HG02623 (cell line): ENCODE data around the gene DBT.
"Not testable (repeated sequence)": the region's sequence is repeated elsewhere in the genome, so short reads cannot be mapped to it uniquely, and the experiment has no call there.

Experiments
- ATAC-seq: cut with Tn5 transposase; IDR thresholded peaks from one replicate; pipeline ENCODE4 v1.9.1; 2021; ENCODE audit warnings: moderate library complexity; ENCODE audit not compliant: unreplicated experiment

Gene DBT

DNA sequence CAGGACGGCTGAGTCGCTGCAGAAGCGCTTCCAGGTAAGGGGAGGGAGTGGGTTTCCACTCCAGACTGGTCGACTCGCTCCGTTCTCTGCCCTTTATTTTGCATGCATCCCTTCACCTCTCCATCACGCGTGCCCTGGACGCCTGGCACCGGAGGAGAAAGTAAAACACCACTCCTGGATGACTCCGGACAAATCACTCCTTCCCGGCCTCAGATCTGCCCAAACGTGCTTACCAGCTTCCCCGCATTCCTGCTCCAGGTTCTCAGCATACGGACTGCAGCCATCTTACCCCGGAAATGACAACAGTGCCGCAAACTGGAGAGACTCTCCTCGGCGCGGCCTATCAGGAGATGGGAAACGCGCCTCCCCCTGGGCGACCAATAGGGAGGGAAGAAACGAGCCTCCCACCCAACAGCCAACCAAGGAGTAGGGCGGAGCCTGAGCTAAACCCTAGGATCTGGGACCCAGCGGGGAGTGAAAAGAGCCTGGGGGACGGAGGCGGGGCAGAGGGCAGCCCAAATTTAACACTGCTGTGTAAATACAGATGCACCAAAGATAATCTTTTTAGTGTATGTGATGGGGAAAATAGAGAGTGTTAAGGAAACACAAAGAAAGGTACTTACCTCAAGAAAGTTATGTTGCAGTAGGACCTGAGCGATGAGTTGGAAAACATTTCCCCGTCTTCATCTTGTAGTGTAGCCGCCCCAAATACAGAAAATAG lies at the start of gene DBT:
Gene DBT (minus strand): TSS at position 298 of the 721 bp plus-strand sequence. CDS start 14 bp downstream, at position 284.
- peak; percentile 100 for ATAC-seq

DNA sequence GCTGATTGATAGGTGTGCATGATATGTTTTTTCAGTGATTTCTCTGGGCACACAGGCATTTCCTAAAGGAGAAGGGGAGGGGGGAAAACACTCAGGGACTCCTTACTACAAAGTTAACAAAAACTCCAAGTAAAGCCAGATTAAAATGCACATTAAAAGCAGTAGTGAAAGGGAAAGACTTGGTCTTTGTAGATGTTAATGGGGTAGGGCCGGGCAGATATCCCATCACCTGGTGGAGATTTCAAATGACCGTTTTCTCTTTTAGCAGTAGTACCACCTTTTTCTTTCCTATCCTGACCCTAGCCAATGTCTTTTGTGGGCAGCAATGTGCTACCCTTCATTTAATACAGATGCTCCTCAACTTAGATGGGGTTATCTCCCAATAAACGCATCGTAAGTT lies 48.9 kb upstream of the DBT start:
- no peak for ATAC-seq

DNA sequence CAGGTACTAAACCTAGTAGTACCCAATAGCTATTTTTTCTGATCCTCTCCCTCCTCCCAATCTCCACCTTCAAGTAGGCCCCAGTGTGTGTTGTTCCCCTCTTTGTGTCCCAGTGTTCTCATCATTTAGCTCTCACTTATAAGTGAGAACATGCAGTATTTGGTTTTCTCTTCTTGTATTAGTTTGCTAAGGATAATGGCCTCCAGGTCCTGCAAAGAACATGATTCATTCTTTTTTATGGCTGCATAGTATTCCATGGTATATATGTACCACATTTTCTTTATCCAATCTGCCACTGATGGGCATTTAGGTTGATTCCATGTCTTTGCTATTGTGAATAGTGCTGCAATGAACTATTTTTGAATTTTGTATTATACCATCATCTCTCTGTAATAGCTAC lies 47.4 kb upstream of the DBT start:
- not testable (repeated sequence) for ATAC-seq

DNA sequence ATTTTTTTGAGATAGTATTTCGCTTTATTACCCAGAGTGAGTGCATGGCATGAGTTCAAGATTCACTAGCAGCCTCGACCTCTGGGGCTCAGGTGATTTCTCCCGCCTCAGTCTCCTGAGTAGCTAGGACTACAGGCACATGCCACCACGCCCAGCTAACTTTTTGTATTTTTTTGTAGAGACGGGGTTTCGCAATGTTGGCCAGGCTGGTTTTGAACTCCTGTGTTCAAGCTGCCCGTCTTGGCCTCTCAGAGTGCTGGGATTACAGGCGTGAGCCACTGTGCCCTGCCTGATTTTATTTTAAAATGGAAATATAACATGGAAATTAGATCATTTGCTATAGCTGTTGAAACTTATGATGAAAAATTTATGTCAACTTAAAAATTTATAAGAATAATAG lies 46.5 kb upstream of the DBT start:
- ATAC-seq: no peak

DNA sequence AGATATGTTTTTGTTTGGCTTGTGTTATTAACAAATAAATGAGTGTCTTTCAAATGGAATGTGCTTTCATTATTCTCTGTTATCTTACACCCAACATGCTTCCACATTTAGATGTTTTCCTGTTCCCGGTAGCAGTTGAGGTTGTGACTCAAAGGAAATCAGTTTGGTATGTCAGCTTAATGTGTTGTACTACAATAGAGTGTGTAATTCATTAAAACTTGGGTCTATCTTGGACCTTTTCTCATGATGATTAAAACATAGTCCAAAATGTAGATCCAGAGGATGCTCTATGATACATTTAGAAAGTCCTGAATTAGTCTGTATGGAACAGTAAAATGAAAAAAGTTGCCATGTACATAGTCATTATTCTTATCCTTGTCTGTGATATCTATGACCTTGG lies 43.1 kb upstream of the DBT start:
- ATAC-seq: no peak

DNA sequence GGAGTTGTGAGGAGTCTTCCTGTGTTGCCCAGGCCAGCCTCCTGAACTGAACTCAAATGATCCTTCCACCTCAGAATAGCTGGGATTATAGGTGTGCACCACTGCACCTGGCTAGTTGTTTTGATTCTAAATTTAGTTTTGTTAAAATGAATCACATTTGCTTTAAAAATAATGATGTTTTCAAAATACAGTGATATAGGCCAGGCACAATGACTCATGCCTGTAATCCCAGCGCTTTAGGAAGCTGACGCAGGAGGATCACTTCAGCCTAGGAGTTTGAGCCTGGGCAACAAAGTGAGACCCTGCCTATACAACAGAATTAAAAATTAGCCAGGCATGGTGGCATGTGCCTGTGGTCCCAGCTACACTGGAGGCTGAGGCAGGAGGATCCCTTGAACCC lies 40.7 kb upstream of the DBT start:
- no peak for ATAC-seq

DNA sequence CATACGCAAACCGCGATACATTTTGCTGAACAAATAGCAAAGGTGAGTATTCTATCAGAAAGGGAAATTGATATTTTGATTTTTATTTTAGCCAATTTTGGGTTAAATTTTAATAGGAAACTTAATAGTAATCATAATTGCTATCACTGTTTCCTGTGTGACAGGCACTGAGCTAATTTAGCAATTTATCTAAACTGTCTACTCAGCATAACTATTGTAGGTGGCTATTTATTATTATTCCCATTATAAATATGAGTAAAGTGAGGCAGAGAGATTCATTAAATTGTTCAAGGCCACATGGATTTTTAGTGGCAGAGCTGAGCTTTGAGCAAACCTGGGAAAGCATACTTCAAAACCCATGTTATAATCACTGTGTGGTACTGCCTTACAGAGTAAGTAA lies 37.5 kb upstream of the DBT start:
- no peak for ATAC-seq

DNA sequence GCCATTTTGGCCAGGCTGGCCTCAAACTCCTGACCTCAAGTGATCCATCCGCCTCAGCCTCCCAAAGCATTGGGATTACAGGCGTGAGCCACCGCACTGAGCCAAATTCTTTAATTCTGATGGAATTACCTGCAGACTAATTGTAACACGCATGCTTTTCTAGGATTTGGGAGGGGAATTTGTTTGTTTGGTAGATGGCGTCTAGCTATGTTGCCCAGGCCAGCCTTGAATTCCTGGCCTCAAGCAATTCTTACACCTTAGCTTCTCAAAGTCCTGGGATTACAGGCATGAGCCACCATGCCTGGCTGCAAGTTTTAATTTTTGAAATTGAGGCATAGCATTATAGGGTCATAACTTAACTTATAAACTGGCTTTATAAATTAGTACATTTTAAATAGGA lies 35.0 kb upstream of the DBT start:
- no peak for ATAC-seq

DNA sequence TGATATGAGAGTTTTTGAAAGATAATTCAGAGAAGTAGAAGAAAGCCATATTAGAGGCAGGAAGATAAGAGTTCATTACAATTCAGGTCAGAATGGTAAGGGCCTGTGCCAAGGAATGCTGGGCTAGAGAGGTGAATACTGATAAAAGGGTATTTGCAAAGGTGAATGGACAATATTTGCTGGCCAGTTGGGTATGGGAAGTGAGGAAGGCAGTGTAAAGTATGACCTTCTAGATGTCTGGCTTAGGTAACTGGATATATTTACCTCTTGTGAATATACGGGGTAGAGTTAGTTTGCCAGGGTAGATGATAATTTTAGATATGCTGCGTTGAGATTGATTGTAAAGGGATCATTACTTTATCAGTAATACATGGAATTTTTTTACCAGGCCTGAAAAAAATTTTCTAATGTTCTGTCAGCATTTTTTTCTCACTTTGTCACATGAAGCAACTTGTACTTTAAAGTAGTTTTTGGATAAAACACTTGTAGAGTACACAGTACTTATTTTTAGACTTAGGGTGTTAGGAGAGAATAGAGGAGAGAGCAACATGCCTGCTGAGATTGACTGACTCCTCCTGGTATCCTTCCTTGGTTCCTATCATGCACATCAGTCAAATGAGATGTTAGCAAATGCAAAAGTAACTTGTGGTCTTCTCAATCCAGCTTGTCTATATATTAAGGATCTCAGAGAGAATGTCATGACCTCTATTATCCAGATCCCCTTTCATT lies 30.5 kb upstream of the DBT start:
- ATAC-seq: no peak

DNA sequence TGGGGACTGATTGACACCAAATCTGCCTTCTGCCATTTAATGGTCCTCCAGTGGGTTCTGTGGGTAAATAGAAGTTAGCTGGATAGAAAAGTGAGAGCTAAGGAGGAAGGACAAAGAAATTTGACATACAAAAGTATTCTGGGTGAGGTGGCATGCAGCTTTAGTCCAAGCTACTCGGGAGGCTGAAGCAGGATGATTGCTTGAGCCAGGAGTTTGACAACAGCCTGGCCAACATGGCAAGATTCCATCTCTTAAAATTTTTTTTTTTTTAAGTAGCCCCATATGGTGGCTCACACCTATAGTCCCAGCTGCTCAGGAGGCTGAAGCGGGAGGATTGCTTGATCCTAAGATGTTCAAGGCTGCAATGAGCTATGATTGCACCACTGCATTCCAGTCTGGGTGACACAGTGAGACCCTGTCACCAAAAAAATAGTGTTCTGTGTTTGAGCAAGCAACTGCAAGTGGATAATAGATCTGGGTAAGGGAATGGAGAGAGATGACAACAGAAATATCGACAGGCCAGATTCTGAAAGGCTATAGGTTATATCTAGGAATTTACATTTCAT lies 29.8 kb upstream of the DBT start:
- no peak for ATAC-seq

DNA sequence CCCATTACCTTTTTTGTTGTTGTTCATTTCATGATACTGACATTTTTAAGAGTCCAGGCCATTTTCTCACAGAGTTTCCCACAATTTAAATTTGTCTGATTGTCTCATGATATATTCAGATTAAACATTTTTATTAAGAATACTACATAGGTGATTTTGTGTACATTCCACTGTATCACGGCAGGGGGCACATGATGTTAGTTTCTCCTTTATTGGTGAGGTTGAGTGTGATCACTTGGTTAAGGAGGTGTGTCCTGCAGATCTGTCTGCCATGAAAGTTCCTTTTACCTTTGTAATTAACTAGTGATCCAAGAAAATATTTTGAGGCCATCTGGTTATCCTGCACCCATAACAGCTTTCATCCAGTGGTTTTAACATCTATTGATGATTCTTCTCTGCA lies 28.2 kb upstream of the DBT start:
- ATAC-seq: no peak

DNA sequence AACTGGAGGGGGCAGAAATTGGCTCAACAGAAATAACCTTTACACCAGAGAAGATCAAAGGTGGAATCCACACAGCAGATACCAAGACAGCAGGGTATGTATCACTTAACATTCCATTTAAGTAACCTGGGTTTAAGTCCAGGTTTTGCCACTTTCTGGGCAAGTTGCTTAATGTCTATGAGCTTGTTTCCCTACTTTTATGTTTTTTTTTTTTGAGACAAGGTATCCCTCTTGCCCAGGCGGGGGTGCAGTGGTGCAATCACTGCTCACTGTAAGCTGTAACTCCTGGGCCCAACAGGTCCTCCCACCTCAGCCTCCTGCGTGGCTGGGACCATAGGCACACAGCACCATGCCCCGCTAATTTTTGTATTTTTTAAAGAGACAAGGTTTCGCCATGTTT lies 18.6 kb upstream of the DBT start:
- no peak for ATAC-seq

DNA sequence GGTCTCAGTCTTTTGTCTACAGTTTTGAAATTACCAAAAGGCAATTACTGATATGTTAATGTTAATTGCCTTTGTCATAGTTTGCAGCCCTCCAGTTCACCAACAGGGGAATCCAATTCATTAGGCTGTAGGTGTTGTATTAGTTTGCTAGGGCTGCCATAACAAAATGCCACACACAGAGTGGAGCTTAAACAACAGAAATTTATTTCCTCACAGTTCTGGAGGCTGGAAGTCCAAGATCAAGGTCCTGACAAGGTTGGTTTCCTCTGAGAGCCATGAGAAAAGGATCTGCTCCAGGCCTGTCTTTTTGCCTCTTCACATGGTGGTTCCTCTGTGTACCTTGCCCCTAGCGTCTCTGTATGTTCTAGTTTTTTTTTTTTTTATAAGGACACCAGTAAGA lies 17.6 kb upstream of the DBT start:
- ATAC-seq: no peak

DNA sequence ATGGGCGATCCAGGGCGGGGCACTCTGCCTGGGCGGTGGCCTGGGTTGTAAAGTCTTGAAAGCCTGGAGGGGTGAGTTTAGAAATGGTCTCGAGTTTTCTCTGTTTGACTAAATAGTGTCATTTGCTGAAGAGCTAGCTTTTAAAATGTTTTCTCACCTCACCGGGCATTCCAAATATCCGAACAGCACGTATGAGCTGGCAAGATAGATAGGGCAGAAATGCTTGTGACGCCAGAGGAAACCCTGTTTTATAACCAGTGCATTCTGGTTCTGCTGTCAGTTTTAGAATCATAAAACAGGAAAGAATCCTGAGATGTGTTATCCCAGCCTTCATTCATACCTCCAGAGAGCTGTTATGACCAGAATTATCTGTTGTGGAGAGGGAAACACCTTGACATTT lies 17.1 kb upstream of the DBT start:
- peak; percentile 17 for ATAC-seq

DNA sequence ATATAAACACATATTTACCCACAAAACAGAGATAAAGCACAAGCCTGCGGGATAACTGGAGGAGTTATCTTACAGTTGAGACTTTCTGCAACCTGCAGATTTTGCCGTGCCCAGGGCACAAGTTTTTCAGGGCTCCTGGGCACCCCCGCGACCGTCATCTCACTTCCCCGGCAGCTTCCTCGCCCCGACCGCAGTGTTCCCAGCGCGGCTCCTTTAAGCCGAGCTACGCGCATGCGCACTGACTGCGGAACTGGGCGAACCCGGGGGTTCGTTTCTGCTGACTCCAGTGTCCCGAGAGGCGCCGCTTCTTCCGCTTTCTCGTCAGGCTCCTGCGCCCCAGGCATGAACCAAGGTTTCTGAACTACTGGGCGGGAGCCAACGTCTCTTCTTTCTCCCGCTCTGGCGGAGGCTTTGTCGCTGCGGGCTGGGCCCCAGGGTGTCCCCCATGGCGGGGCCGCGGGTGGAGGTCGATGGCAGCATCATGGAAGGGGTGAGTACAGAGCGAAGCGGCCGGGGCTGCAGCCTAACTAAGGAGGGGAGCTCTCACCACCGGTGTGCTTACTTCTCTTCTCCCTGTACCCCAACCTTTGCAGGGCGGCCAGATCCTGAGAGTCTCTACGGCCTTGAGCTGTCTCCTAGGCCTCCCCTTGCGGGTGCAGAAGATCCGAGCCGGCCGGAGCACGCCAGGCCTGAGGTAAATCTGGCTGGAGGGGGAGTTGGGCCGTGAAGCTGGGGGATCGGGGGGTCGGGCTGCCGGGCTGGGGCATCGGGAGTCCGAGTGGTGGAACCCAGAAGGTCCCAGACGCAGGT lies 16.5 kb upstream of the DBT start, which contains the start of gene RTCA:
Gene RTCA (plus strand): TSS at position 286 of the 810 bp plus-strand sequence. CDS start 160 bp downstream, at position 446.
- ATAC-seq: peak; percentile 98

DNA sequence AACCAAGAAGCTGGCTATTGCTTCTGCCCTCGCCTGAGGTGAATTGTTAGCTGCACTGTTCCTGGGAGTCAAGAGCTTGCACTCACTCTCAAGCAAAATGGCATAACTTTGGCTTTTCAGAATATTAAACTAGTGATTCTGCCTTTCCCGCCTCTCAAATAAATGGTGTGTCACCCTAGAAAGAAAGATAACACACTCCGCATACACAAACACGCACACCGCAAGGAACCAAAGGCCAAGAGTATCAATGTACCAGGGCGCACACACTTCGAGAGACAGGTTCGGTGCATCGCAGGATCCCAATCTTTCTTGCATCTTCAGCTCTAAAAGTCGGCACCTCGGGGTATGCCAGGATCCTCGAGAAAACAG lies 15.9 kb upstream of the DBT start:
- ATAC-seq: peak; percentile 22

DNA sequence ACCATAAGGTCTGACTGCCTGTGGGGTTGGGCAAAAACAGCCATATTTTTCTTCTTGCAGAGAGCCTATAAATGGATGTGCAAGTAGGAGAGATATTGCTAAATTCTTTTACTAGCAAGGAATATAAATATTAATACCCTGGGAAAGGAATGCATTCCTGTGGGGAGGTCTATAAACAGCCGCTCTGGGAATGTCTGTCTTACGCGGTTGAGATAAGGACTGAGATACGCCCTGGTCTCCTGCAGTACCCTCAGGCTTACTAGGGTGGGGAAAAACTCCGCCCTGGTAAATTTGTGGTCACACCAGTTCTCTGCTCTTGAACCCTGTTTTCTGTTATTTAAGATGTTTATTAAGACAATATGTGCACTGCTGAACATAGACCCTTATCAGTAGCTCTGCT lies 14.4 kb upstream of the DBT start:
- not testable (repeated sequence) for ATAC-seq

DNA sequence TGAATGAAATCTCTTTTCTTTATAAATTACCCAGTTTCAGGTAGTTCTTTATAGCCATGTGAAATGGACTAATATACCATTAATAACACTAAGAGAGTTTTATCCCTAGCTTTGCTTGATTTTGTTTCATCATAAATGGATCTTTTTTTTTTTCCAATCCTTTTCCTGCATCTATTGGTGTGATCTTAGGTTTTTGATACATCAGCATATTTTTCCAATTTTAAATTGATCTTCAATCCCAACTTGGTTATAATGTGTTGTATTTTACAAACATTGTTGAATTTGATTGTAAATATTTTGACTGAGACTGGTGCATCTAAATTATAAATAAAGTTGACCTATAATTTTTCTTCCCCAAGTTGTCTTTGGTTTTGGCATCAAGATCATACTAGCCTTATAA lies 12.1 kb upstream of the DBT start:
- ATAC-seq: no peak

DNA sequence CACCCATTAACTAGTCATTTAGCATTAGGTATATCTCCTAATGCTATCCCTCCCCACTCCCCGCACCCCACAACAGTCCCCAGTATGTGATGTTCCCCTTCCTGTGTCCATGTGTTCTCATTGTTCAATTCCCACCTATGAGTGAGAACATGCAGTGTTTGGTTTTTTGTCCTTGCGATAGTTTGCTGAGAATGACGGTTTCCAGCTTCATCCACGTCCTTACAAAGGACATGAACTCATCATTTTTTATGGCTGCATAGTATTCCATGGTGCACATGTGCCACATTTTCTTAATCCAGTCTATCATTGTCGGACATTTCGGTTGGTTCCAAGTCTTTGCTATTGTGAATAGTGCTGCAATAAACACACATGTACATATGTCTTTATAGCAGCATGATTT lies 8.8 kb upstream of the DBT start:
- ATAC-seq: not testable (repeated sequence)

DNA sequence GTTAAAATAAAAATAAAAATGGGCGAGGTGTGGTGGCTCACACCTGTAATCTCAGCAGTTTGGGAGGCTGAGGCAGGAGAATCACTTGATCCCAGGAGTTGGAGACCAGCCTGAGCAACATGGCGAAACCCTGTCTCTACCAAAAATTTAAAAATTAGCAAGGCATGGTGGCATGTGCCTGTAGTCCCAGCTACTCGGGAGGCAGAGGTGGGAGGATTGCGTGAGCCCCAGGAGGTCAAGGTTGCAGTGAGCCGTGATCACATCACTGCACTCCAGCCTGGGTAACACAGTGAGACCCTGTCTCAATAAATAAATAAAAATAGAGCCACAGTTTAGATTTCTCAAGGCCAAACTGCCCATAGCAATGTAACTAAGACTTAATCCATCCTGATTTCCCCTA lies 6.6 kb upstream of the DBT start:
- not testable (repeated sequence) for ATAC-seq

DNA sequence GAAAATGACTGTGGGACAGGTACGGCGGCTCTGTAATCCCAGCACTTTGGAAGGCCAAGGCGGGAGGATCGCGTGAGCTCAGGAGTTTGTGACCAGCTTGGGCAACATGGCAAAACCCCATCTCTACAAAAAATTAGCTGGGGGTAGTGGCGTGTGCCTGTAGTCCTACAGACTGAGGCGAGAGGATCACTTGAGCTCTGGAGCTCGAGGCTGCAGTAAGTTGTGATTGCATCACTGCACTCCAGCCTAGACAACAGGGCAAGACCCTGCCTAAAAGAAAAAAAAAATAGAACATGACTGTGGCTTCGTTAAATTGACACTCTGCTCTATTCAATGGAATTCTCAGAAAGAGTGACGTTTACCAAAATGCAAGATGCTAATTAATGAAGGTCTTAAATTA lies 3.9 kb upstream of the DBT start:
- ATAC-seq: no peak
